Thoracic aorta (tissue), 2 donors: ENCODE results near the gene BTF3. TPM values are rescaled to one million over a fixed set of nuclear protein-coding genes. Genes with fewer than 3 reads are reported as not detected.
"Not testable (repeated sequence)": the region's sequence is repeated elsewhere in the genome, so short reads cannot be mapped to it uniquely, and the experiment has no call there.

Experiments used
- ATAC-seq: fragments of 150-250 bp; one replicate; pipeline ENCODE4 v1.8.0; 2017; ENCODE audit warnings: low read depth; ENCODE audit not compliant: insufficient number of reproducible peaks, low FRiP score
- DNase-seq: peaks from one replicate; pipeline ENCODE4 v3.0.0-alpha.2; 2020; ENCODE audit warnings: low spot score
- H3K27ac ChIP-seq, 2 donors: fragments of 200-600 bp; sonication (generic); 1 replicate in 1 of 2; 2 replicates in 1 of 2; pipeline ENCODE4 v1.5.1; 2016; ENCODE audit warnings: mild to moderate bottlenecking in 2 of 2, moderate library complexity in 2 of 2
- H3K27me3 ChIP-seq: fragments of 200-600 bp; sonication (generic); replicated peaks from 2 replicates; pipeline ENCODE4 v1.6.0; 2016; ENCODE audit warnings: mild to moderate bottlenecking; ENCODE audit not compliant: insufficient read depth
- H3K36me3 ChIP-seq: fragments of 200-600 bp; sonication (generic); one replicate; pipeline ENCODE4 v1.5.1; 2016
- H3K4me1 ChIP-seq, 2 donors: fragments of 200-600 bp; sonication (generic); 1 replicate in 1 of 2; 2 replicates in 1 of 2; pipeline versions ENCODE4 v1.5.1 to v1.6.0; 2016; ENCODE audit warnings: low read depth in 2 of 2, mild to moderate bottlenecking in 1 of 2; ENCODE audit not compliant: control insufficient read depth in 1 of 2
- H3K4me3 ChIP-seq: fragments of 200-600 bp; sonication (generic); 2 replicates; pipeline ENCODE4 v1.5.1; 2016; ENCODE audit warnings: mild to moderate bottlenecking
- H3K9me3 ChIP-seq: fragments of 200-600 bp; sonication (generic); 2 replicates; pipeline ENCODE4 v1.5.1; 2016
- CTCF ChIP-seq: fragments of 200-600 bp; sonication (generic); IDR thresholded peaks from one replicate; pipeline ENCODE4 v1.5.1; 2019; ENCODE audit warnings: antibody characterized with exemption
- total RNA-seq, 2 donors: library from RNA; depleted of rRNA; stranded (reverse); fragments of >200 nt; gene quantifications; one replicate each; pipeline versions ENCODE4 v1.1.0 to v1.2.3, GENCODE V29; 2016

The BTF3 gene
- total RNA-seq, 2 donors from 2014 or later, result 250 to 407 TPM

GRCh38 chr5:73451224-73452130 lies 46.8 kb upstream of the BTF3 start:
- peaks cover 27% of the 10 kb centered on the region for H3K27me3 ChIP-seq
- H3K4me3 ChIP-seq, result peak overlapping the region; percentile 70
- H3K4me1 ChIP-seq, result peaks cover 11 to 23% of the 10 kb centered on the region in 2 donors

GRCh38 chr5:73452215-73452614 lies 46.0 kb upstream of the BTF3 start:
- TF ChIP-seq CTCF, result no peak
- DNase-seq (no peak), ATAC-seq (no peak)
- Histone ChIP-seq H3K36me3 (no peaks in the 10 kb centered on the region), H3K4me3 (no peak overlapping the region), H3K27ac (no peak overlapping the region), H3K9me3 (no peaks in the 10 kb centered on the region), H3K4me1 (peaks cover 9 to 20% of the 10 kb centered on the region in 2 donors), H3K27me3 (peaks cover 27% of the 10 kb centered on the region)

More at GRCh38 chr5:73451224-73452130, 46.8 kb upstream of the BTF3 start:
- ATAC-seq, result no peak
- DNase-seq, result no peak
- TF ChIP-seq CTCF, result peak; percentile 97
- H3K36me3 ChIP-seq, result no peaks in the 10 kb centered on the region
- no peak overlapping the region for H3K27ac ChIP-seq
- H3K9me3 ChIP-seq, result no peaks in the 10 kb centered on the region

- H3K4me1 ChIP-seq, result peaks cover 9 to 11% of the 10 kb centered on the region in 2 donors
- H3K4me3 ChIP-seq, result no peak overlapping the region
- no peaks in the 10 kb centered on the region for H3K9me3 ChIP-seq
- H3K27ac ChIP-seq, result no peak overlapping the region
- H3K36me3 ChIP-seq, result no peaks in the 10 kb centered on the region
- peaks cover 19% of the 10 kb centered on the region for H3K27me3 ChIP-seq
- DNase-seq, result no peak
- ATAC-seq, result no peak
- peak; percentile 65 for TF ChIP-seq CTCF
Measured at GRCh38 chr5:73454379-73455036, 43.7 kb upstream of the BTF3 start.

- ATAC-seq, H3K4me1 ChIP-seq, DNase-seq, H3K27ac ChIP-seq, H3K27me3 ChIP-seq, H3K9me3 ChIP-seq, H3K36me3 ChIP-seq, H3K4me3 ChIP-seq: not testable (repeated sequence)
Measured at GRCh38 chr5:73456462-73456861, 41.8 kb upstream of the BTF3 start.

- ATAC-seq (no peak), DNase-seq (no peak)
- Histone ChIP-seq H3K9me3 (no peaks in the 10 kb centered on the region), H3K4me3 (no peak overlapping the region), H3K4me1 (no peaks in the 10 kb centered on the region), H3K27ac (no peak overlapping the region), H3K27me3 (no peaks in the 10 kb centered on the region), H3K36me3 (no peaks in the 10 kb centered on the region)
- TF ChIP-seq CTCF, result no peak
Measured at GRCh38 chr5:73459366-73459765, 38.9 kb upstream of the BTF3 start.
